COLO668 (cell line): Measurements from ENCODE around the gene TBX18.

Source experiments
- DNase-seq: peaks from one replicate; lab custom pipeline; 2025; ENCODE audit not compliant: unreplicated experiment; lab: John Stamatoyannopoulos, UW

The TBX18 gene

DNA sequence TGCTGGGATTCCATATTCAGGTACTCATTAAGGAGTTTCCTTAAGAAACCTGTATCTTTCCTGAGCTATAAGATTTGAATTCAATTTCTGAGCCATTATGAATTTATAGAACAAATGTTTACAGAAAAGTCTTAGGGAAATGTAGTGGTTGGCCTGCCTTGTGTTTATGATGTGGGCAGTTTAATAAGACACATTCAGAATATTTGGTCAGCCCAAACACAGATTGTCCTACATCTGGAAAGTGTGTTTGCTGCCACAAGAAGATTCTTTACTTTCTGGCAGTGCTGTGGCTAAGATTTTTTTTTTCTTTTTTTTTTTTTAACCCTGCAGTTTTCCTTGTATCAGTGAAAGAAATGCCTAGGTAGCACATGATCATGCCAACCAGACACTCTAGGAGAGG, 15.2 kb downstream of the TBX18 start:
- no peak for DNase-seq

DNA sequence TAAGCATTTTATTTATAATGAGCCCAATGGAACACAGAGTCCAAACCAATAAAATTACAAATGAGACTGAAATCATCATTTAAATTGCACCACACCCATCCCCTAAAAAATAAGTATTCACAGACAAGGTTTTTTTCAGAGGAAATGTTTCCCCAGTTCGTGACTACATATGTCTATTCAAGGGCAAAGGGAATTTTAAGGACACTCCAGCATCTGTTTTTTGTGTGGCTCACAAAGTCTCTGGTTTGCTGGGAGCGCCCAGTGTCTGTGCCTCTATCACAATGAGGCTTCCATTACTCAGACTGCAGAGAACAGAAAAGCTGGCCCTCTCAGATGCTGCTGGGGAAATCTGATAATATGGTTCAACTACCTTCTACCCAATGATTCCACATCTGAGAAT, 16.0 kb downstream of the TBX18 start:
- no peak for DNase-seq

DNA sequence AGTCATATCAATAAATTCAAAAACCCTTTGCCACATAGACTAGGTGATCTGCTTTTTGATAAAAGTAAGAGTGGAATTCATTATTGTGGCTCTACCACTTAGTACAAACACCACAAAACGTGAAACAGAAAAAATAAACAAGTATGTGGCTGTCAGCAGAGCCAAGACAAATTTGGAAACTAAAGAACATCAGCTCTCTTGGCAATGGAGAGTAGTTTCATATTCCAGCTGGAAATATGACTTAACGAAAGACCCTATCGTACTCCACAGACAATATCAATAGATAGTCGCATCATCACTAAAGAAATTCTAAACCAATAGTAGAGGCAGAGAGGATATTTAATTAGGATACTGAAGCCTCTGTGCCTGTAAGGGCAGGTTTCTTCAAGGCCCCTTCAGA, 20.8 kb downstream of the TBX18 start:
- no peak for DNase-seq

DNA sequence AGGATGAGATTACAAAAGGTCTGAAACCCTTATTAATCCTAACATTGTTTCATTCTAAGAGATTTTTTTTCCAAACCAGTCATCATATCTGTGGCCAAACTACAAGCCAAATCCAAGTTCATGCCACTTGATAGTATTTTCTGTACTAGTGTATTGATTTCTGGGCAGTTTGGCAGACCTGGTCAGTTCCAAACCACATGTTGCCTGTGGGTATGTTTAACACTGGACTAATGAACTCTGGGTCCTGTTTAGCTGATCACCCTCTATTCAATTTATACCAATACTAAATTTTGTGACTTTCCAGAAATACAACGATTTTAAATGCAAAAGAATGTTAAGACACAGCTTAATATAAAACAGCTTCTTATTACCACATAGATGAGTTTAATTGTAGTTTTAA, 24.0 kb downstream of the TBX18 start:
- no peak for DNase-seq

DNA sequence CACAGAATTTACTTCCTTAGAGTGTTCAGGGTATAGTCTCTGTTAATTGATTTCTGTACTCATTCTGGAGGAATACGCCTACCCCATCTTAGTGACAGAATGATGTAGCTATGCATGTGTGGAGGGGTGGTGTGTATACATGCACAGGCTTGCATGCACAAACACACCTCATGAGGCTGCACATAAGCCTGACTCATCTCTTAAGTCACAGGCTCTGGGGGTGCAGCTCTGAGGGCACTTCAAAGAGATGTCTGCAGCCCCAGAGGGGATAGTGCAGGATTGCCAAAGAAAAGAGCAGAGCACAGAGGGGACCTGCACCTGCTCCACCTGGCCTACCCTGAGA, 24.6 kb downstream of the TBX18 start:
- no peak for DNase-seq

DNA sequence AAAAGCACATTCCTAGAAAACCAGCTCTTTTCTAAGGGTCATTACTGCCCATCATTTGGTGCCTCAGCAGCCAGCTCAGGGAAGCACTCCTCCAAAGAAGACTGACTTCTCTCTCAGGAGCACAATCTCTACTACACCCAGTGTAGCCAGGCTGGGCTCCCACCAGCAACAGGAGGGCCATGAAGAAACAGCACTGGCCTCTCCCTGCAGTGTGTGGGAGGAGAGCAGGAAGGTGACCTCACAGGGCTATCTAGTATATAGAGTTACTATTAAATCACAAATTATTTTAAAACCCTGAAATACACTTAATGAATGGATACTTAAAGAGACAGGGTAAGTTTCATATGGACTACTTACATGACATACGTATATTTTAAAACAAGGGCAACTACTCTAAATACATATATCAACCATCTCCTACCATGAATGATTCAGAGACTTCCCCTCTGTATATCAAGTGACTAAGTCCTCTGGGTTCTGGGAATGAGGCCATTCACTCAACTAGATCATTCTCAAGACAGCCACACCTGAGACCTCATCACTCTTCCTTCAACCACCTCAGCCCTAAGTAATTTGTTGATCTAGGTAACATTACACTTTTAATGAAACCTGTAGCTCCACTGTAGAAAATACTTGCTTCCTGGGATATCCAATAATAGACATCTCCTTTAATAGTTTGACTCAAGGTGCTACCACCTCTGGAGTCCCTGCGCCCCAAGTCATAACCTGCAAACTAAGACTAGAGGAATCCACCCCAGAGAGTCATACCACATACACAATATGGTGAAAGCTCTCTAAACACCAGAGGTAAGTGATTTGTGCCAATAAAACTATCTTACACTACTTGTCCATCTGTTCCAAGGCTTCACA, 25.2 kb downstream of the TBX18 start:
- no peak for DNase-seq

DNA sequence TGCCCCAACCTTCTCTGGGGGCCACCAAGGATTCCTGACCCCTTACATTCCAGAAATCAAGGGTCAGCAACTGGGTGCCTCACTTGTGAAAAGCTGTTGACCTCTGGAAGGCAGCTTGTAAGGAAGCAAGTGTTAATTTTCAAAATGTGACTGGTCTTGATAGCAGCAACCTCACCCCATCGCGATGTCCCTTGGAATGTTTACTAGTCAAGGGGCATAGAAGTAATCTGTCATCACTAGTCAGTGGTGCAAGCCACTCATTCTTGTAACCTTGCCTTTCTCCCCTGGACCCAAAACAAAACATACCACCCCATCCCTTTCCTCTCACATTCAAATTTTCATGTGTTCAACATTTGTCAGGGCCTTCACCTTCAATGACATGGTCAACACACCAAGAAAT, 30.5 kb downstream of the TBX18 start:
- no peak for DNase-seq

DNA sequence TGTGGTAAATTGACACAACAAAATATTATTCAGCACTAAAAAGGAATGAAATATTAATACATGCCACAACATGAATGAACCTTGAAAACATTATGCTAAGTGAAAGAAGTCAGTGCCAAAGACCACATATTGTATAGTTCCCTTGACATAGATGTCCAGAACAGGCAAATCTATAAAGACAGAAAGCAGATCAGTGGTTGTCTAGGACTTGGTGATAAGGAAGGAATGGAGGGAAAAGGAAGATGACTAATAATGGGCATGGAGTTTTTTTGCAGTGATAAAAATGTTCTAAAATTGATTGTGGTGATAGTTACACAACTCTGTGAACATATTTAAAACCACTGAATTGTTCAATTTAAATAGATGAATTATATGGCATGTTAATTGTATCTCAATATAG, 32.5 kb downstream of the TBX18 start:
- DNase-seq = no peak

DNA sequence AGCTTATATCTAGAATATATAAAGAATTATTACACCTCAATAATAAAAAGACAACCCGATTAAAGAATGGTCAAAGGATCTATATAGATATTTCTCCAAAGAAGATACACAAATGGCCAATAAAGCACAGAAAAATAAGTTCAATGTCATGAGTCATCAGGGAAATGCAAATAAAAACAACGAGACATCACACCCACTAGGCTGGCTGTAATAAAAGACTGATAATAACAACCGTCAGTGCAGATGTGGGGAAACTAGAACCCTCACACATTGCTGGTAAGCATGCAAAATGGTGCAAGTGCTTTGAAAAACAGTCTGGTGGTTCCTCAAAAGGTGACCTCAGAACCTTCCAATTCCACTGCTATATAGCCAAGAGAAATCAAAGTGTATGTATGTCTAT, 33.0 kb downstream of the TBX18 start:
- DNase-seq = no peak

DNA sequence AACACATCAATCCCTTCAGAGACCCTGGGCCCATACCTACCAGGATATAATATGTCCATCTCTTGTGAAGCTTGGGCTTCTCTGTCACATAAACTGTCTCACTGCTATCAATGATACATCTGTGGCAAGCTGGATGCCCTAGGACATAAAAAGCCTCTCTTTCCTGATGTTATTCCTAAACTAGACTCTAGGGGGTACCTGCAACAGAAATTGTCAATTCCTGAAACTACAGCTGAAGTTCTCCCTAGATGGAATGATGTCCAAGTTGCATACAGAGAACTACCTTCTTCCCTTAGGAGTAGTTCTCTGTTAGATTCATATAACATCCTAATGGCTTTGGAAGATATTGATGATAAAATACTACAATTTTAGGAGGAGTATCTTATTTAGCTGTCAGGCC, 35.8 kb downstream of the TBX18 start:
- no peak for DNase-seq

DNA sequence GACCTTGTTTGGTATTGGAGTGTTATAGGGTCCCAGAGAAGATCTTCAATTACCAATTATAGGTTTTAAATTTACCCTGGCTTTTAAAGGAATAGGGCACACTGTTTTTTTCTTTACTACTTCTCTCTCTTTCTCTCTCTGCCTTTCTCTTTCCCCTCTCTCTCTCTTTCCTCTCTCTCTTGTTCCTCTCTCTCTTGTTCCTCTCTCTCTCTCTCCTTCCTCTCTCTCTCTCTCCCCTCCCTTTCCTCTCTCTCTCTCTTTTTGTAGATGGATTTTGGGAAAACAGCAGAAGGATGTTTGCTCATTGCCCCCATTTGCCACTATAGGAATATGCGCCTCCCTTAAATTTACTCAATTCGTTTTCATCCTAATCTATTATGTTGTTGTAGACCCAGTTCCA, 45.2 kb downstream of the TBX18 start:
- no peak for DNase-seq

DNA sequence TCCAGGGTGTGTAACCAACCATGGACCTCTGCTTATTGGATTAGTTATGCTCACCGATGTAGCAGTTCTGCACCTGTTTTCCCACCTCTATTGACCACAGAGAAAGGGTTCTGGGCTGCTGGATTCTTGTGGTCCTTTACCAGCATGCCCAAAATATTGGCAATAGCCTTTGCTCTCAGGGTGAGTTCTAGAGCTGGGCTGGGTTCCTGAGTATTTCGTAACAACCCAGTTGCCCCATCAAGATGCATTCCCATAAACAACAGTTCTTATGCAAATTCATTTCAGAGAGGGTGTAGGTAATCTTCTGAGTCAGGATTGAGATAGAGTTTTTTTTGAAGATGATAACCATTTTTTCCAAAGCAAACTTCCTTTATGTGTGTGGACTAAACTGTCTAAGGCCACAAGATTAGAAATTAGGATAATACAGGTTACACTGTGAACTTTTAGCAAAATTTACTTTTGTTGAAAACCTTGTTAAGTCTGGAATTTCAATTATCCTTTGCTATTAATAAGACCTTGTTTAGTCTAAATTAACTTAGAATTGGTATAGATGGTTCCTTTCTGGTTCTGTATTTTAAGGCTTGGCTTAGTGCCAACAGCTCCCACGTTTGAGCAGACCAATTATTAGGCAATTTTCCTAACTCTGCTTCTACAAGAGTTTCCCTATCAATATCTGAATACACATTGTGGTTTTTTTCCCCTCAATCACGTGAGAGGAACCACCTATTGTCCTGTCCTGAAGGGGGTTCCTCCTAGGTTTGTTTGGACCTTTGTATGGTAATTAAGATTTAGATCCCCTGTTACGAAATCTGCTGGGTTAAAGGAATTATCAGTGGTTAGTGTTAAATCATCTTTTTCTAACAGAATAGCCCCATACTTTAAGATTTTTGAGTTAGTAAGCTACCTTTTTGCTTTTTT, 46.1 kb downstream of the TBX18 start:
- DNase-seq = no peak

DNA sequence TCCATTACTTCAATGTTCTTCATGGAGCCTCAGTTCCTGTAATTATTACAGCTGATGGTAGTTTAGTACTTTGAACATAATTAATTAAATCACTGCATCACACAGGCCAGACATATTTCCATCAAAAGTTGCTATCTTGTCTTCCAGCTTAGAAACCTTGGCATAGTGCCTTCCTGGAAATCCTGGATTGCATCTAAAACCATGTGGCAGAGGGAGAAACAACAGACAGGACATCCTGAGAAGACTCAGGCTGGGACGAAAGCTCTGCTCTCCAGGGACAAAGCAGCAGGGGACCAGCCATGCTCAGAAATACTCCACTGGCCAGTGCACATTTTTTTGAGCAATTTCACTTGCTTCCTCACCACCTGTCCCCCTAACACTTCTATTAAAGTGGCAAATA, 55.3 kb downstream of the TBX18 start:
- no peak for DNase-seq

DNA sequence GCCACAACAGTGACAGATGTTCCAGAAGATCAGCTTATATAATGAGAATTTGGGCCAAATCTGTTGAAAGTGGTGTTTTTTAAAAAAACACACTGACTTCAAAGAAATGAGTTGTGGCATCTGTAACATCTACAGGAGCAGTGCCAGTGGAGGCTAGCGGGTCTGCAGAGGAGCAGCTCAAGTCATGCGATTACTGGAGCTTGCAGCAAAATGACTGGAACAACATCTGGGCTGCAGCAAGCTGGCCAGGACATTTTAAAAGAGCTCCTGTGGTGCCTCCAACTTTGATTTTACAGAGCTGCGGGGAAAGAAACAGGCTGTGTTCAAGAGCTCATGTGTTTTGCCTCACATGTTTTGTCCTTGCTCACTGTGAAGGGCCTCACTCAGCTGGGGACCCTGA, 57.2 kb downstream of the TBX18 start:
- no peak for DNase-seq

DNA sequence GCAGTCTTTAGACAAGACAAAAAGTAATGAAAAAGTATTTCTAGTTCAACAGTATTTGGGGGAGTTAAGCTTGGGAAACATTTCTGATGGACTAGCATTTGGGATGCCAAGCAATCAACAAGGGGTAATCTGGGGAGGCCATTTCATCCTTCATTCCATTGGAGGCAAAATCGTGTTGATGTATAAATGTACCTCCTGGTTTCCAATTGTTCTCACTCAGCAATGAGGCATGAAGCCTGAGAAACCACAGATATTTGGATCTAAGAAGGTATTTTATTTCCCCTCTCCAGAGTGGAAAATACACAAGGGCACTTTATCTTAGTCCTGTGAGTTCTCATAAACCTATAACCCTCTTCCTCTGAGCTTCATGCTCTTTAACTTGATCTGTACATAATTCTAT, 68.2 kb downstream of the TBX18 start:
- DNase-seq = no peak

DNA sequence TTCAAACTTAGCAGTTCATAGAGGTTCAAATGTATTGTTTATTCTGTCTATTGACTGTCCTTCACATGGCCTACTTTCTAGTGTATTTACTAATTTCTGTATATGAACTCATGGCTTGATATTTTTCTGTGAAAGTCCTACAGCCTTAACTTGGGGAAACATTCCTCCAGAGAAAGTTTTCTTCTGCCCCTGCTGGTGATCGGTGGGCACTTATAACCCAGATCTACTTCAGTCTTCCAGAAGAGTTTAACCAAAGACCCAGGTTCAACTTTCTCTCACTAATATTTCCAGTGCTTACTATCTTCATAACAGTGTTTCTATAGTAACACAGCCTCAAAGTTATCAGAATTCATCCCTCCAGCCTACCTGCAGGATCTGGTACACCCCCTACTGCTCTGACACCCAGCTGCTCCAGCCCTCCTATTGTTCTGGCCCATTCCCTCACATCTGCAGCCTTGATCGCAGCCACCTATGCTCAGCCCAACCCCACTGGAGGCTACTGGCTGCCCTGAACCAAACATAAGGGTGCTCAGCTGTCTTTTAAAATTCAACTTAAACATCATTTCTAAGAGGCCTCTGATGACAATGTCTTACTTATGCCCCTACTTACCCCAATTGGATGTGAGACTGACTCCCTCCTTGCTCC, 72.3 kb downstream of the TBX18 start:
- DNase-seq = no peak

DNA sequence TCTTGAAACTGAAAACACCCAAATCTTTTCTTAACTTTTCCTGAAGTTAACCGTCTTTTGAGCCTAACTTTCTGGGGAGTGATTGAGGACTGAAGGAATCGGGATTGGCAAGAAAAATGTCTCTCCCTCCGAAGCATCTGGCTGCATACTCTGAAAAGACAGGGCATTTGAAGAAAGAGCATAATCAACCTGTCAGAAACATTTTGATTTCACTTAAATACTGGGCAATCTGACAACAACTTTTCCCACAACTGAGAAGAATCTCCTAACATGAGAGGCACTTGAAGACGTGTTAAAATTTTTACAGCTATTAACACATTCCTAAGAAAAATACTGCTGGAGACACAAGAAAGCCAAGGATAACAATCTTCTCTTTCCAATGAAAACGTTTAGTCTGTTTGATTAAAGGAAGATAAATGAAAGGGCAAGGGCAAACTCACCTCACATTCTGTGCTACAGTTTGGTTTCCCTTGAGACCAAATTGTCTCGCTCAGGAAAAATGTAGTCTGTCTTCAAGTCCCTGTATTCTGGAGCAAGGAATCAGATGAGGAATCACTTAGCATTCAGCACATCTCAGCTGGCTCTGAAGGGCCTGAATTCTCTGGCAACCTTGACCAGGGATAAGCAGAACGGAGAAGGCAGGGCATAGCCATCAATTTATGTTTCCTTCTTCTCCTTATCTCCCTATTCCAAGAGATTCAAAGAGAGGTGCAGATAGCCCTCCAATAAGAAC, 76.1 kb downstream of the TBX18 start:
- DNase-seq = no peak

DNA sequence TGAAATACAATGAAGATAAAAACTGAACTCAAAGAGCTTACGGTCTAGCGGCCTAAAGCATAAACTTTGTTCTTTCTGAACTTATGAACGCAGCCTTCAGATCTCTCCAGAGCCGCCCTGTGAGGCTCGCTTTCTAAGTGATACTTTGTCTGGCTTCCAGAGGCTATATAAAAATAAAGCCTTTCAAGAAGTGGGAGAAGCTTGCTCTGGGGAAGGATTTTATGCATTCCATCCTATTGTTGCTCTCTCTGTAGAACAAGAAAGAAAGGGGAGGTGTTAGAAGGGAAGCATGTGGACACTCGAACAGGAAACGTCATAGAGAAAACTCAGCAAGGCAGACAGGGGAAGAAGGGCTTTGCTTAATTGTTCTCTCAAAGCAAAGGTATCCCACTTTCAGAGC, 77.0 kb downstream of the TBX18 start:
- DNase-seq = no peak

DNA sequence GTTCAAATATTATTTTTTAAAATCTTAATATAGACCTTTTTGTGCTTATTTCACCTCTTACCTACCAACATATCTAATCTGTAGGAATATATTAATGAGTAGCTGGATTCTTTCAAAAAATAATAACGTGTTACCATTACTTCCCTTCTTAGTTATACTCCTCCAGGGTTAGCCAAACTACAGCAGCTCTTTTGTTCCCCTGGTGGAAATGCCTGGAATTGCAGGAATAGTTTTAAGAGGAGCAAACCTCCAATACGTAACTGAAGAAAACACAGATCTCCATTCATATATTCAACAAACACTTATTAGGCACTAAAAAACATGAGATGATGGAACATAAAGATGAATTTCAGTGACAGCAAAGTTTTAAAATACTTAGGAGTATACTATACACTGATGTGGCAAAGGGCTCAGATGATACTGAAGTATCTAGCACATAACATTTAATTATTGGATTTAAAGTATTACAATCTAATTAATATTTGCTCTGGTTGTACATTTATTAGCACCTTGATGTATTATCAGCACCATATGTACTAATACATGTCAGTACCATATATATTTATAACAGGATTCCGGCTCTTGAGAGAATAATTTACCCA, 78.3 kb downstream of the TBX18 start:
- DNase-seq = no peak

DNA sequence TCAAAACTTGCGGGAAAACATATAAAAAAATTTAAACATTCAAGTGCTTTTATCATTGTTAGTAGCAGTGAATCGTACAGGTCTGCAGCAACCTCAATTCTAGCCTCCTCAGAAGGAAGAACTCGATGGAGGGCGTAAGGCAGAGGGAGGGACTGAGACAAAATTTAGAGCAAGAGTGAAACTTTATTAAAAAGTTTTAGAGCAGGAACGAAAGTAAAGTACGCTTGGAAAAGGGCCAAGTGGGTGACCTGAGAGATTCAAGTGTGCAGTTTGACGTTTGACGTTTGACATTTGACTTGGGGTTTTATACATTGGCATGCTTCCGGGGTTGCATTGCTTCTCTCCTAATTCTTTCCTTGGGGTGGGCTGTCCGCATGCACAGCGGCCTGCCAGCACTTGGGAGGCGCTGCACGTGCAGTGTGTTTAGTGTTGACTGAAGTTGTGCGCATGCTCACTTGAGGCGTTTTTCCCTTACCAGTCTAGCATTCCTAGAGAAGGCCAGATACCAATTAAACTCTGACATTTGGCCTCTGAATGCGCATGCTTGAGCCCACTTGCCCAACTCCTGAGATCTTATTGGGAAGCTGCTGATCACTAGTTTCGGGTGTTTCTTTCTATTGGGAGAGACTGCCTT, 82.6 kb downstream of the TBX18 start:
- no peak for DNase-seq
